ENCODE measurements around the gene ALG9. TPM values are rescaled to one million over a fixed set of nuclear protein-coding genes. Genes with fewer than 3 reads are reported as not detected.

The ALG9 gene
- total and polyA plus RNA-seq, 2 of the 4 experiments (the other 2 are of a cell fraction): 20.7 to 35.7 TPM

- in situ Hi-C loops (cut with MboI; ENCODE audit: low sequenced_read_pairs): loop anchor here (5.0 kb wide), 1 partner anchor 39 kb away; no protein-coding TSS in a partner anchor
- TF ChIP-seq CHD1 (IDR thresholded peaks at IDR 0.05; ENCODE audit: low read depth, low read length) (no peak), MXI1 (IDR thresholded peaks at IDR 0.05; ENCODE audit: borderline replicate concordance, low read depth, low read length) (no peak), BHLHE40 (IDR thresholded peaks at IDR 0.05; ENCODE audit: low read depth, low read length) (no peak), MAFK (IDR thresholded peaks at IDR 0.05; ENCODE audit: low read depth, low read length) (no peak), MAZ (IDR thresholded peaks at IDR 0.05; ENCODE audit: borderline replicate concordance, low read depth, low read length) (no peak), RFX5 (IDR thresholded peaks at IDR 0.05; ENCODE audit: low read depth, low read length) (no peak), USF2 (IDR thresholded peaks at IDR 0.05; ENCODE audit: low read depth, low read length) (no peak), POLR2A (IDR thresholded peaks at IDR 0.05; ENCODE audit: low read depth, low read length) (no peak)
- CTCF ChIA-PET: no interaction called here
Measured at GRCh38 chr11:111920908-111921307, 49.5 kb upstream of the ALG9 start.

More at GRCh38 chr11:111920908-111921307, 49.5 kb upstream of the ALG9 start:
- Histone ChIP-seq H3K27me3 (ENCODE audit: control insufficient read depth, insufficient read depth, low read length) (no peaks in the 10 kb centered on the region), H4K20me1 (ENCODE audit: insufficient read depth, low read length) (no peaks in the 10 kb centered on the region), H3K27ac (ENCODE audit: insufficient read depth, low read length) (no peak overlapping the region), H2BK120ac (ENCODE audit: low read depth, low read length) (no peak overlapping the region), H3K18ac (ENCODE audit: low read depth, low read length) (no peak overlapping the region), H3K79me1 (ENCODE audit: low read depth in 1 of 2, low read length in 2 of 2) (peaks cover 0 to 3% of the 10 kb centered on the region in 2 experiments; a peak in 2 of 4 replicates), H2AK9ac (replicated peaks; ENCODE audit: low read depth, low read length, poor library complexity) (no peak overlapping the region), H3K4me1 (ENCODE audit: control insufficient read depth, insufficient read depth, low read length) (peaks cover 13% of the 10 kb centered on the region), H4K8ac (ENCODE audit: low read depth in 2 of 2, low read length in 2 of 2) (no peak overlapping the region), H3K23ac (ENCODE audit: low read depth, low read length) (no peak overlapping the region), H2AK5ac (ENCODE audit: low read depth, low read length) (no peak overlapping the region), H3K9me1 (ENCODE audit: insufficient read depth, low read length) (peaks cover 15% of the 10 kb centered on the region), H3K36me3 (ENCODE audit: control insufficient read depth, insufficient read depth, low read length) (no peaks in the 10 kb centered on the region), H4K91ac (ENCODE audit: insufficient read depth, low read depth, low read length) (no peak overlapping the region), H3K4me3 (ENCODE audit: insufficient read depth, low read depth, low read length) (no peak overlapping the region), H3K9me3 (ENCODE audit: control insufficient read depth, insufficient read depth, low read length) (no peaks in the 10 kb centered on the region), H3K4me2 (ENCODE audit: low read depth, low read length) (no peak overlapping the region), H3K4ac (ENCODE audit: low read depth, low read length) (no peak overlapping the region), H3K9ac (ENCODE audit: low read depth, low read length) (no peak overlapping the region), H2BK5ac (ENCODE audit: low read depth, low read length, poor library complexity, severe bottlenecking) (no peak overlapping the region), H3K56ac (ENCODE audit: extremely low read depth, insufficient read depth, low read length) (no peak overlapping the region), H2BK20ac (ENCODE audit: low read depth, low read length) (no peak overlapping the region), H4K5ac (ENCODE audit: low read depth, low read length) (no peak overlapping the region), H2BK15ac (ENCODE audit: low read depth, low read length) (peak overlapping the region; percentile 47; the same call in 1 of the 3 replicates), H3K14ac (replicated peaks; ENCODE audit: low read depth, low read length) (no peak overlapping the region), H2AFZ (replicated peaks; ENCODE audit: low read length, poor library complexity) (no peak overlapping the region)
- BruUV-seq (replicated peaks): no TSS peak
- no CpG with 5 or more reads among the region's 2 CpGs for WGBS, 2 experiments (ENCODE audit: extremely low coverage in 2 of 2, insufficient read length in 1 of 2)
- DNase-seq: no peak
- intact Hi-C loops (cut with micrococcal nuclease): no loop called here
- POLR2A ChIA-PET (ENCODE audit: unreplicated experiment): no interaction called here
- no peak for ATAC-seq (ENCODE audit: low read depth)
- dilution Hi-C loops (cut with HindIII; ENCODE audit: low sequenced_read_pairs, unreplicated experiment): no loop called here
